GM20431 (cell line): ENCODE measurements around the gene KIF5A.

Experiments
- in situ Hi-C: fragments of 300-500 bp; cut with MseI, MboI; formaldehyde crosslinking; loops from one replicate; pipeline ENCODE4 v1.15.0; 2020; ENCODE audit warnings: low sequenced_read_pairs; ENCODE audit not compliant: unreplicated experiment

The KIF5A gene

DNA sequence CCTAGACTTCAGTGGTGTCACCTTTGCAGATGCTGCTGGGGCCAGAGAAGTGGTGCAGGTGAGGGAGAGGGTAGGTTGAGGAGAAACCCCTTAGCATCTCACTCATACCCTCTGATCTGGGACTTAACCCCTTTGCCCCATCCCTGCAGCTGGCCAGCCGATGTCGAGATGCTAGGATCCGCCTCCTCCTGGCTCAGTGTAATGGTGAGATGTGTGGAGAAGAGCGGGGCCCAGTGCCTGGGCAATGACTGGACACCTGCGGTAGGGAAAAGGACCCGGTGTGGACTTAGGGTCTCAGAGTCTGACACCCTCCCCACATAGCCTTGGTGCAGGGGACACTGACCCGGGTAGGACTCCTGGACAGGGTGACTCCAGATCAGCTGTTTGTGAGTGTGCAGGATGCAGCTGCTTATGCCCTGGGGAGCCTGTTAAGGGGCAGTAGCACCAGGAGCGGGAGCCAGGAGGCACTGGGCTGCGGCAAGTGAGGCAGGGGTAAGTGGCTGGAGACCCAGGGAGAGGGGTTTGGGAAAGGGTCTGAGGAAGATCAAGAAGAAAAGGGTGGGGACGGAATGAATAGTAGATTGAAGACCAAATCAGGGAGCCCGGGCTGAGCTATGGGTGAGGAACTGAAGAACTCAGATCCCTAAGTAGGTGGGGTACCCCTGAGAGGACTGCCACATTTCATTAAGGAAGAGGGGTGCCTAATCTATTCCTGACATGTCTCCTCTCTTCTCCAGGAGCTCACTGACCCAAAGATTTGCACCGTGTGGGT, 75.6 kb downstream of the KIF5A start:
- in situ Hi-C loops: no loop called here

DNA sequence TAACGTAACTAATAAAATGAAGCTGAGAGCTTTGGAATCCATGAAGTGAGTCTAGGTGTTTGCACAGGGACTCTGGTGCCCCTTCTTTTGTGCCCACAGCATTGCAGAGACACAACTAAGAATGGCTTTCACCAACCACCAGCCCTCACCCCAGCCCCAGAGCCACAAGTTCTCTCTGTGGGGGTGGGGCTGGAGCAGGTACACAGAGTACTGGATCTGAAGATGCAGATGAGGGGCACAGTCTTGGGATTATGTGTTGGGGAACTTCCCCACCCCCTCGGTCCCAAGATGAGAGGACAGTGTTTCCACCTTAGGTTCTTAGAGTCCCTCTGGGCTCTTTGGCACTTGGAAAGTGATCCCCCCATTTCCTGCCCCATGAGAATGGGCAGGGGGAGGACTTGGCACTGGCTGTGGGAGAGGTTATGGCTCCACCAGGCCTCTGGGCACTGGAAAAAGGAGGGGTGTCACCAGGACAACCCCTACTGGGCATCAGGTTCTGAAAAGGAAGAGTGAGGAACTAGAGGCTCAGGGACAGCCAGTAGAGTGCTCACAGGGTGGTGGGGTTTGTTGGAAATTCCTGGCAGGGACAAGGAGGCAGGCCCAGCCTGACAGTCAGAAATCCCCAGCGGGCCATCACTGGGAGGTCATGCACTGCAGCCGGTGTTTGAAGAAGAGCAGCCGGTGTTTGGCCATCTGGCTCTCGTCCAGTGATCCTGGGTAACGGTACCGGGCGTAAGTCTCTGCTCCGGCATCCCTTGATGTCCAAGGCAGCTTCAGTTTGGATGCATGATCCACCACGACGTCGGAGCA, 76.5 kb downstream of the KIF5A start:
- in situ Hi-C loops: no loop called here

DNA sequence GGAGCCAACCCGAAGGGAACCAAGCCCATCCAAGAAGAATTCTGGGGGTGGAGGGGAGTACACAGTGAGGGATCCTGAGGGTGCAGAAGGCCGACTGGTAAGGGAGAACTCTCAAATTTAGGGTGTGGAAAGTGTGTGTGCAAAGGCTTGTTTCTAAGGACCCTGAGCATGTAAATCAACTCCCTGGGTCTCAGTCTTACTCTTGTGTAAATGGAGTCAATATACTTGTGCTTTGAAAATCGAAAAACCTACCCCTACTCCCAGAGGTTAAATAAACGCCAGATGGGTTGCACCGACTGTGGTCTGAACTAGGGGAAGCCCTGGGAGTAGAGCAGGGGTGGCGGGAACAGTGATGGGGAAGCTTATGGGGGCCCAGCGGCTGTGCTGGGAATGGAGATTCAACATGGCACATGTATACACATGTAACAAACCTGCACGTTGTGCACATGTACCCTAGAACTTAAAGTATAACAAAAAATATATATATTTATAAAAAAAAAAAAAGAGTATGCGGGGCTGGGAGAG, 77.1 kb downstream of the KIF5A start:
- in situ Hi-C loops: no loop called here

DNA sequence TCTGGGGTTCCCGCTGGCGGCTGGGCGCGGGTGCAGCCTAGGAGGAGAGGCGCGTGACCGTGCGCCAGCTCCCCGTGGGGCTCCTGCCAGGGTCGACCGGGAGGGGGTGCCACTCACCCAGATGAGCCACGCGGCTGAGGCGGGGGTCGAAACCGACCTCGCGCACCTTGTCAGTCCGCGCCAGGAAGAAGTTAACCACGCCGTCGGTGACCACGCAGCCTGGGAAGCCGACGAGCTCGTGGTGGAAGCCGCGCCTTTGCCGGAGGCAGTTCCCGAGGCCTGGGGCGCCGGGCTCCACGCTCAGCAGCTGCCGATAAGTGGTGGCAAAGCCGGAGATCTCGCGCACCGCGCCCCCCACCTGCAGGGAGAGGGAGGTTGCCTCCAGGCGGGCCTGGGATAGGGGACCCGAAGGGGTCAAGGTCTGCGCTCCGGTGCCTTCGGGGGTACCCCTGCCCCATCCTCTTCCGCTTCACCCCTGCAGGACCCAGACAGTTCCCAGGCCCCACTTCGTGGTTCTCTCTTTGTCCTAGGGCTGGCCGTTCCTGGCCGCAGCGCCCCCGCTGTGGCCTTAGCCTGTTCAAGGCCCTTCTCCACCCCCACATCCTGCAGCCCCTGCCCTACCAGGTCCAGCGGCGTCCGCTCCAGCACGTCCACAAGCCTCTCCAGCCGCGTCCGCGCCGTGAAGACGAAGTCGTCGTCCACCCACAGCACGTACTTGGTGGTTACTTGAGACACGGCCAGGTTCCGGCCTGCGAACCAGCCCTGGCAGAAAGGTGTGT, 77.8 kb downstream of the KIF5A start:
- in situ Hi-C loops: no loop called here

DNA sequence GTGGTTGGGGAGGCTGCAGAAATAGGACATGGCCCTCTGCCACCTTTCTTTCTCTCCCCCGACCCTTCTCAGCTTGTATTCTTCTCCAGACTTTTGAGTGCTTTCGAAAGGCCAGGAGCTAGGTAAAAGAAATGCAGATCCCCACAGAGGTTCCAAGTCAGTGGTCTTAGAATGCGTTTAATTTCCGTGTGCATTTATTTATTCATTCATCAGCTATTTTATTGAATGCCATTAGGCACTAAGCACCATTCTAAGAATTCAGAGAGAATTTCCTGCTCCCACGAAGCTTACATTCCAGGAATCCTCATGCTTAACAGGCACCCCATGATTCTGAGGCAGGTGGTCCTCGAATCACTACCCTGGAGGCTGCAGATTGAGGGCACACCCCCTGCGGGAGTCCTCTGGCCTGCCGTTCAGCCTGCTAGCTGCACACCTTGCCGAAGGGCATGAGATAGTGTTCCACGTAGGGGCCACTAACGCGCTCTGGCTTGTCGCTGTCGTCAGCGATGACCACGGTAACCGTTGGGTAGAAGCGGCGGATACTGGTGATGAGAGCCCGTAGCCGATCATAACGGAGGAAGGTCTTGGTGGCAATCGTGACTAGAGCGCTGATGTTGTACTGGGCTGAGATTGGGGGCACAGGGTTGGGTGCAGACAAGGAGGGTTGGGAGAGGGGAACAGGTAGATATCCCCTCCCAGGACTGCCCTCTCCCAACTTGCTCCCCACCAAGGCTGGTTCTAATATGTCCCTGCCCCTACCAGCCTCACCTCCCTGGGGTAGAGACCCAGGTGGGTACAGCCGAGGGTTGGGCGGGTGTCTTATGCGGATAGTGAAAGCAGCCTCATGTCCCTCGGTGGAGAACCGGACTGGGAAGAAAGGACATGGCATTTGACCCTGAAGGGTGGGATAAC, 78.7 kb downstream of the KIF5A start:
- in situ Hi-C loops: no loop called here

DNA sequence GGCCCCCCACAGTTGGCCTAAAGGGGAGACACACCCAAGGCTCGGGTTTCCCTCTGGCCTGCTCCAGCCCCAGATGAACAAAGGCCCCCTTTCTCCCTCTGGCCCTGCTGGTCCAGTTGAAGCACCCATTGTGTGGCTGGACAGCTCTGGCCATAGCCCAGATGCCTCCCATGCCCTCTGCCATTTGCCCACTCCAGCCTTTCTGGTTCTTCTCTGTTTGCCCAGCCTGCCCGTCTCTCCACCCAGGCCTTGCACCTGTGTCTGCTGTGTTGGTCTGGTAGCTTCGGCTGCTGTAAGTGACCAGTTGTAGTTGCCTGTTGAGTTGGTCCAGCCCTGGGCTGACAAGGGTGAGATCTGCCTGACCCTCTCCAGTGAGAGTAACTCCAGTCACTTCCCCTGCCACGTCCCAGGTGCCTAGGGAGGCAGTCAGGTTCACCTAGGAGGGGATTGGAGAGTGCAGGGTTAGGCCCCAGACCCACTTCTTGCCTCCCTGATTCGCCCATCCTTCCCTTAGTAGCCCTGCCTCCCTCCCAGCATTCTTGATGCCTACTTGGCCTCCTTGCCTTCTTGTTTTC, 80.1 kb downstream of the KIF5A start:
- in situ Hi-C loops: no loop called here

DNA sequence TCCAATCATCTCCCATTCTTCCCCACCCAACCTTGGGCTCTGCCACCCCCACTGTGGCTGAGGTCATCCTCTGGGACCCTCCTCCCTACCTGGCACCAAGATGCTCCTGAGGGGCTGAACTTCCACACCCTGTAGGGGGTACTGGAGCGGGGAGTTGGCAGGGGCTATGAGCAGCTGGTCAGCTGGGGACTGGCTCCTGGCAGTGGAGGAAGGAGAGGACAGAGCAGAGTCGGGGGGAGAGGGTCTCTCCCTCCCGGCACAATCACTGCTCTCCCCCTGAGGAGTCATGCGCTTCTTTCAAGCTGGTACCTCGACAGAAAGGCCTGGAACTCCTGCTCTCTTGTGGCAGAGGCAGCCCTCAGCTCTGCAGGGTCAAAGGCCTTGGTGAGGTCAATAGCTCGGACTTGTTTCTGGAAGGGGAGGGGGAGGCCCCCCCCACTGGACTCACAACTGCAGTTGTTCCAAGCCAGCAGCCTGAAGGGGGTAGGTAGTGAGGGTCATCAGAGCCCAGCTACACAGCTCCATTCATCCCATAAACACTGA, 81.1 kb downstream of the KIF5A start:
- in situ Hi-C loops: no loop called here

DNA sequence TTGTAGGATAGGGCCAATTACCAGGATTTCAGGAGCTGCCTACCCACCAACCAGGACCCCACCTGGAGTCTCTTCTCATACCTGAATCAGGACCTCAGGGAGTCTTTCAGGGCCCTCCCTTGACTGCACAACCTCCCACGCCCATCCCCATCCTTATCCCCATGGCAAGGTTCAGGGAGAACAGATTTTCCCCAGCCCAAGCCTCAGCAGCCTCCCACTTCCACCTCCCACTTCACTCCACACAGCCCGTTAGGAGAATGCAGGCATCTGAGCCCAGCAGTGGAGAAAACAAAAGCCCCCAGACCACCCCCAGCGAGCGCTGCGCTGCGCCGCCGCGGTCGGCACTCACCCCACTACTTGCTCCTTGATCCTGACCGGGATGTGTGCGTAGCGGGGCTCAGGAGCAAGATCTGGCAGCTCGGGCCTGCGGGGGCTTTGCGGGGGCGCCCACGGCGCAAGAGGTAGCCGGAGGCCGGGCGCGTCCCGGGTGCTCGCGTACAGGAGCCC, 81.8 kb downstream of the KIF5A start:
- in situ Hi-C loops: no loop called here

DNA sequence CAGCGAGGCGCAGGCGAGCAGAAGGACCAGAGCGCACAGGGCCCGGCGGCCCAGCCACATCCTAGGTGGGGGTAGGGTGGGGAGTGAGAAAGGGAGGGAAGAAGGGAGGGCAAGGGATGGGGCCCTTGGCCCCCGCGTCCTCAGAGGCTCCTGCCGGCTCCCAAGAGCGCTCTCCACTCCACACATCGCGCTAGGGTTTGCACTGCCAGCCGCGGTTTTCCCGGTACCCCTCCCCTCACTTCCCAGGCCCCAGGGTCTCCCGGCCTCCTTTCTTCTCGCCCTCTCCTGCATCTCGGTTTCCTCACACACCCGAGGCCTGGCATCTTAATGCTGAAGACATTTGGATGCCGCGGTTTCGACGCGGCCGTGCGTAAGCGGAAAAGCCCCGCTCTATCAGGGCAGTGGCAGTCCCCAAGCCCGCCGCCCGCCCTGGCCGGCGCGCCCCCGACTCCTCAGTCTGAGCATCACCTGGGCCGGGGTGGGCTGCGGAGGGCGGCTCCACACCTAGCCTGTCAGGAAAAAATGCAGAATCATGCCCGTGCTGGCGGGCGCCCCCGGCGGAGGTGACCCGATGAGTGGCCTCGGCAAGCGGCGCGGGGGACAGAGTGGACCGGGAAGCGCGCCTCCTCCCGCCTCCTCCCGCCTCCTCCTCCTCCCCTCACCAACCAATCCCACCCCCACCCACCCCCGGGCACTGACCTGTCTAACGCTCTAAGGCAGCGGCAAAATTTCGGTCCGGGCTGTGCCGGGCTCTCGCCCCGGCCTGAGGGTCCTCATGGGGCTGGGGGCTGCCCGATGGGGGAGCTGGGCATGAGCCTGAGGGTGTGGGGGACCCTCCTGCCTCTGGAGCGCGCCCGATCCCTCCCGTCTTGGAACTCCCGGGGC, 82.5 kb downstream of the KIF5A start:
- in situ Hi-C loops: no loop called here

DNA sequence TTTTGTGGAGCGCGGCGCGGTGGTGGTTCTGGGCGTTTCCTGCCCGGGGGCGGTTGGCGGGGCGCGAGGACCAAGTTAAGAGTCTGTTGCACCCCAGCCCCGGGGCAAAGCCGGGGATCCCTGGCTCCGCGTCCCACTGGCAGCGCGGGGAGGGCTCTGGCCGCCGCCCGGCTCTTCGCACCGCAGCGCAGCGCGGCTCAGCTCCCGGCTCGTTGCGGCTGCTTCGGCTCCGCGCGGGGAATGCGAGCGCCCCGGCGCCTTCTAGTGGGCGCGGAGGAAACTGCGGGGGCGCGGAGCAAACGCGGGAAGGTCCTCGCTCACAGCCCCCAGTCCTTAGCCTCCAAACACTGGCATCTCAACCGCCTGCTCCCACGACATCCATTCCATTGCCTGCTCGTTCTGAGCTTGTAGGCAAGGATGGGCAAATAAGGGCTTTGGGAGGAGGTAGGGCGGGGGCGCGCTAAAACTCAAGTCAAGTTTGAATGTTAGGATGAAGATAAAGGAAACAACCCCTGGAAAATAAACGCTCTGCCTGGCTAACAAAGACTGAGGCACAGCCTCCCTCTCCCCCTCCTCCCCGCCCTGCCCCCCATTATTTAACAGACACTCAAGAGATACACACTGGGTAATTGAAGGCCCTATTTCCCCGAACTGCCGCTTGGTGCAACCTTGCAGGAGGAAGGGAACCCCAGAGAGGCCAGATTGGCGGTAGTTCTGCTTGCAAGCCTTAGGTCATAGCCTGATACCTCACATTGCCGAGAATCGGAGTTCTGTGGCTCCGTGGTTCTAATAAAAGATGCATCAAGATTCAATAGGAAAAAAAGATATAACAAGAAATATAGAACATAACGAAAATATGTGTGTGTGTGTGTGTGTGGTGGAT, 83.4 kb downstream of the KIF5A start, which contains the start of gene B4GALNT1:
Gene B4GALNT1 (minus strand): TSS at position 244 of the 883 bp plus-strand sequence. CDS start 1,069 bp downstream, outside the sequence.
- in situ Hi-C loops: no loop called here
